ENCODE data around the gene CCNB1. TPM values are rescaled to one million over a fixed set of nuclear protein-coding genes. Genes with fewer than 3 reads are reported as not detected.

Gene CCNB1
- total RNA-seq, 2 donors from 2014 or later = 196 to 260 TPM

DNA sequence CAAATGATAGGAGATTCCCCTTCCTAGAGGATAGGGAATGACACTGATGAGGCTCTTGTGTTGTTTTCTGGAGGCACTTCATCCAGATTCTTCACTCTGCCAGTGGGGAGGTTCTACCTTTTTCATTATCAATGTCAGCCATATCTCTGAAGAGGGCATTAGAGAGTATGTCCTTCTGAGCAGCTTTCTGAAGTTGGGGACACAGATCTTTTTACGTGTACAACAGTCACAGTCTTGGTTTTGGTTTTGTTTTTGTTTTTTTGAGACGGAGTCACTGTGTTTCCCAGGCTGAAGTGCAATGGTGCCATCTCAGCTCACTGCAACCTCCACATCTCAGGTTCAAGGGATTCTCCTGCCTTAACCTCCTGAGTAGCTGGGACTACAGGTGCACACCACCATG is 45.1 kb downstream of the CCNB1 start:
- 90% methylated on average over 2 of the region's 2 CpGs; no CpG with 5 or more reads in 1 of the 2 experiments for WGBS, 2 experiments (ENCODE audit: insufficient coverage in 1 of 2, insufficient read length in 1 of 2)
- no peak overlapping the region for H3K4me3 ChIP-seq (ENCODE audit: low read length)
- TF ChIP-seq, protein P1, sequence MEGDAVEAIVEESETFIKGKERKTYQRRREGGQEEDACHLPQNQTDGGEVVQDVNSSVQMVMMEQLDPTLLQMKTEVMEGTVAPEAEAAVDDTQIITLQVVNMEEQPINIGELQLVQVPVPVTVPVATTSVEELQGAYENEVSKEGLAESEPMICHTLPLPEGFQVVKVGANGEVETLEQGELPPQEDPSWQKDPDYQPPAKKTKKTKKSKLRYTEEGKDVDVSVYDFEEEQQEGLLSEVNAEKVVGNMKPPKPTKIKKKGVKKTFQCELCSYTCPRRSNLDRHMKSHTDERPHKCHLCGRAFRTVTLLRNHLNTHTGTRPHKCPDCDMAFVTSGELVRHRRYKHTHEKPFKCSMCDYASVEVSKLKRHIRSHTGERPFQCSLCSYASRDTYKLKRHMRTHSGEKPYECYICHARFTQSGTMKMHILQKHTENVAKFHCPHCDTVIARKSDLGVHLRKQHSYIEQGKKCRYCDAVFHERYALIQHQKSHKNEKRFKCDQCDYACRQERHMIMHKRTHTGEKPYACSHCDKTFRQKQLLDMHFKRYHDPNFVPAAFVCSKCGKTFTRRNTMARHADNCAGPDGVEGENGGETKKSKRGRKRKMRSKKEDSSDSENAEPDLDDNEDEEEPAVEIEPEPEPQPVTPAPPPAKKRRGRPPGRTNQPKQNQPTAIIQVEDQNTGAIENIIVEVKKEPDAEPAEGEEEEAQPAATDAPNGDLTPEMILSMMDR (conservative IDR thresholded peaks at IDR 0.05) = no peak
- no peak overlapping the region for H3K4me3 Mint-ChIP-seq
- H3K27me3 Mint-ChIP-seq (ENCODE audit: insufficient read depth) = no peaks in the 10 kb centered on the region
- no peaks in the 10 kb centered on the region for H3K4me1 ChIP-seq (ENCODE audit: control insufficient read depth, insufficient read depth, low read length)
- no peak overlapping the region for H3K27ac ChIP-seq (ENCODE audit: low read depth, low read length)
- H3K27ac Mint-ChIP-seq = no peak overlapping the region
- DNase-seq = no peak
- peaks cover 18% of the 10 kb centered on the region for H3K36me3 Mint-ChIP-seq (ENCODE audit: low read depth)
- H3K9me3 ChIP-seq (ENCODE audit: control insufficient read depth, low read length) = no peaks in the 10 kb centered on the region
- H3K27me3 ChIP-seq (ENCODE audit: control insufficient read depth, insufficient read depth, low read length, poor library complexity, severe bottlenecking) = no peaks in the 10 kb centered on the region
- no peak overlapping the region for H3K9ac ChIP-seq (ENCODE audit: extremely low read depth, low read length, poor library complexity, severe bottlenecking)
- H3K4me1 Mint-ChIP-seq = no peaks in the 10 kb centered on the region
- H3K36me3 ChIP-seq (ENCODE audit: control insufficient read depth, insufficient read depth, low read length) = peaks cover 16% of the 10 kb centered on the region
- H3K9me3 Mint-ChIP-seq = no peaks in the 10 kb centered on the region

DNA sequence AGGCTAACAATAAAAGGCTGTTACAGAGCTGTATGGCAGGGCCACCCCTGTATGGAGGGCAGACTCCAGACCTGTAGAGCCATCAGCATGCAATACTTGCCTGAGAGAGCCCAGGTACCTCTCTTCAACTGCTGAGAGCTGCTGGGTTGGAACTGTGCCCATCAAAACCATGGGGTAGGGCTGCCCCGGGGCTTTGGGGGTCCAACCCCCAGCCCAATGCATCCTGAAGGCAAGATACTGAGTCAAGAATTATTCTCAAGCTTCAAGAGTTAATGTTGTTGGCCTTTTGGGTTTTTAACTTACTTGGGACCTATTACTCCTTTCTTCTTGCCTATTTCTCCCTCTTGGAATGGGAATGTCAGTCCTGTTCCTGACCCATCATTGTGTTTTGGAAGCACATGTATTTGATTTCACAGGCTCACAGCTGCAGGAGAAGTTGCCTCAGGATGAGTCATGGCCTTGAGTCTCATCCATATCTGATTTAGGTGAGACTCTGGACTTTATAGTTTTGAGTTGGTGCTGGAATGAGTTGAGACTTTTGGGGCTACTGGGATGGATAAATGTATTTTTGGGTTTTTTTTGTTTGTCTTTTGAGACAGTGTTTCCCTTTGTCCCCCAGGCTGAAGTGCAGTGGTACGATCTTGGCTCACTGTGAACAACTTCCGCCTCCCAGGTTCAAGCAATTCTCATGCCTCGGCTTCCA is 46.7 kb downstream of the CCNB1 start:
- no peaks in the 10 kb centered on the region for H3K4me1 ChIP-seq (ENCODE audit: control insufficient read depth, insufficient read depth, low read length)
- H3K9me3 Mint-ChIP-seq = no peaks in the 10 kb centered on the region
- H3K27me3 ChIP-seq (ENCODE audit: control insufficient read depth, insufficient read depth, low read length, poor library complexity, severe bottlenecking) = no peaks in the 10 kb centered on the region
- DNase-seq = no peak
- TF ChIP-seq, protein P1 (conservative IDR thresholded peaks at IDR 0.05) = no peak
- no peak overlapping the region for H3K9ac ChIP-seq (ENCODE audit: extremely low read depth, low read length, poor library complexity, severe bottlenecking)
- H3K4me1 Mint-ChIP-seq = no peaks in the 10 kb centered on the region
- H3K27ac Mint-ChIP-seq = no peak overlapping the region
- H3K9me3 ChIP-seq (ENCODE audit: control insufficient read depth, low read length) = no peaks in the 10 kb centered on the region
- no peaks in the 10 kb centered on the region for H3K27me3 Mint-ChIP-seq (ENCODE audit: insufficient read depth)
- no peak overlapping the region for H3K27ac ChIP-seq (ENCODE audit: low read depth, low read length)
- H3K4me3 Mint-ChIP-seq = no peak overlapping the region
- H3K4me3 ChIP-seq (ENCODE audit: low read length) = no peak overlapping the region
- peaks cover 18% of the 10 kb centered on the region for H3K36me3 Mint-ChIP-seq (ENCODE audit: low read depth)
- 96 to 97% methylated on average over 3 to 4 of the region's 4 CpGs for WGBS, 2 experiments (ENCODE audit: insufficient coverage in 1 of 2, insufficient read length in 1 of 2)
- H3K36me3 ChIP-seq (ENCODE audit: control insufficient read depth, insufficient read depth, low read length) = peaks cover 15% of the 10 kb centered on the region

DNA sequence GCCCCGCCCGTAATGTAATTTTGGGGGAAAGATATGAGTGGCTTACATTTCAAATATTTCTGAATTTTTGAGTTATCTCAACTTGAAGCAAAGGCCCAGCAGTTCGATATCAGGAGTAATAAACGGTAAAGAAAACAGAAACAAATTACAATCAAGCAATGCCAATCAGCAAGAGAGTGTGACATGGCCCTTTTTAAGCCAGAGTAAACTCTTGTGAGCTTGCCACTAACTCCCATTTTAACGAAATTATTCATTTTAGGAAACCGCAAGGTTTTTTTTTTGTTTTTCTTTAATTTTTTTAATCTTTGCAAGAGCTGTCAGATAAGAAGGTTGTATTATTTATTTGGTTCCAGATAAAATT is 50.2 kb downstream of the CCNB1 start:
- peak overlapping the region; percentile 99 for H3K4me3 Mint-ChIP-seq
- Histone ChIP-seq H3K4me3 (ENCODE audit: low read length) (peak overlapping the region; percentile 90), H3K27me3 (ENCODE audit: control insufficient read depth, insufficient read depth, low read length, poor library complexity, severe bottlenecking) (no peaks in the 10 kb centered on the region), H3K36me3 (ENCODE audit: control insufficient read depth, insufficient read depth, low read length) (peaks cover 17% of the 10 kb centered on the region), H3K4me1 (ENCODE audit: control insufficient read depth, insufficient read depth, low read length) (no peaks in the 10 kb centered on the region), H3K27ac (ENCODE audit: low read depth, low read length) (no peak overlapping the region), H3K9me3 (ENCODE audit: control insufficient read depth, low read length) (peaks cover 14% of the 10 kb centered on the region), H3K9ac (ENCODE audit: extremely low read depth, low read length, poor library complexity, severe bottlenecking) (peak overlapping the region; percentile 56)
- H3K27me3 Mint-ChIP-seq (ENCODE audit: insufficient read depth) = no peaks in the 10 kb centered on the region
- peaks cover 2% of the 10 kb centered on the region for H3K4me1 Mint-ChIP-seq
- TF ChIP-seq, protein P1 (conservative IDR thresholded peaks at IDR 0.05) = no peak
- H3K9me3 Mint-ChIP-seq = peaks cover 26% of the 10 kb centered on the region
- H3K36me3 Mint-ChIP-seq (ENCODE audit: low read depth) = peaks cover 21% of the 10 kb centered on the region
- DNase-seq = no peak
- H3K27ac Mint-ChIP-seq = peak overlapping the region; percentile 99
- 77 to 79% methylated on average over 5 to 6 of the region's 6 CpGs for WGBS, 2 experiments (ENCODE audit: insufficient coverage in 1 of 2, insufficient read length in 1 of 2)

Measured in endodermal cell (in vitro differentiated cells).